AG10803 (cell line): Measurements from ENCODE around the gene SMOC2.
"Not testable (repeated sequence)": the region's sequence is repeated elsewhere in the genome, so short reads cannot be mapped to it uniquely, and the experiment has no call there.

Experiments
- DNase-seq: peaks from one replicate; pipeline ENCODE4 v3.0.0; 2010; ENCODE audit warnings: low read depth
- H3K4me3 ChIP-seq: 2 replicates; pipeline ENCODE4 v1.5.1; 2011; ENCODE audit warnings: mild to moderate bottlenecking, low read length, control low read depth
- CTCF ChIP-seq: conservative IDR thresholded peaks from 2 replicates; pipeline ENCODE4 v1.5.1; 2011; ENCODE audit warnings: mild to moderate bottlenecking, low read length, control low read depth, inconsistent platforms

The SMOC2 gene

DNA sequence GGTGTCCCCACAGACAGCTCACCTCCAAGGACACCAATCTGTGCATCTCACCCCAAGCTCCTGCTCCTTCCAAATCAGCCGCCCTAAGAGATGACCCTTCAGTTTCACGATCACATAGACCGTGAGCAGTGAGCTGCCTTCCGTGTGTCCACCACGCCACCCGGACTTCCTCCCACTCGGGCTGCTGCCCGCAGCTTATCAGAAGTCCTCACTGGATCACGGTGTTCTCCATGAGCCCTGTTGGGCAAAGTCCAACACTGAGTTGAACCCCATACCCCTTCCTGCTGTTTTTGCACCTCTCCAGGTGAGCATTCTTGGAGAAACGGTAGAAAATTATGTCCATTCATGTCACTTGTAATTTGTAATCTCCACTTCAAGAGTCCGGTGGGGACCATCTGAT is 234.4 kb downstream of the SMOC2 start:
- no peak for DNase-seq
- no peak for TF ChIP-seq CTCF

GRCh38 chr6:168675933-168676551 is 235.1 kb downstream of the SMOC2 start:
- no peak overlapping the region for H3K4me3 ChIP-seq
- no peak for TF ChIP-seq CTCF
- no peak for DNase-seq

More for the DNA sequence above, 234.4 kb downstream of the SMOC2 start:
- H3K4me3 ChIP-seq = no peak overlapping the region

- no peak for TF ChIP-seq CTCF
- no peak for DNase-seq
These were observed 235.8 kb downstream of the SMOC2 start for GRCh38 chr6:168676552-168677322.

GRCh38 chr6:168677323-168677781 is 236.4 kb downstream of the SMOC2 start:
- DNase-seq, H3K4me3 ChIP-seq: not testable (repeated sequence)

More at GRCh38 chr6:168676552-168677322, 235.8 kb downstream of the SMOC2 start:
- no peak overlapping the region for H3K4me3 ChIP-seq

GRCh38 chr6:168678077-168678476 is 237.1 kb downstream of the SMOC2 start:
- no peak overlapping the region for H3K4me3 ChIP-seq
- DNase-seq = no peak
- no peak for TF ChIP-seq CTCF

DNA sequence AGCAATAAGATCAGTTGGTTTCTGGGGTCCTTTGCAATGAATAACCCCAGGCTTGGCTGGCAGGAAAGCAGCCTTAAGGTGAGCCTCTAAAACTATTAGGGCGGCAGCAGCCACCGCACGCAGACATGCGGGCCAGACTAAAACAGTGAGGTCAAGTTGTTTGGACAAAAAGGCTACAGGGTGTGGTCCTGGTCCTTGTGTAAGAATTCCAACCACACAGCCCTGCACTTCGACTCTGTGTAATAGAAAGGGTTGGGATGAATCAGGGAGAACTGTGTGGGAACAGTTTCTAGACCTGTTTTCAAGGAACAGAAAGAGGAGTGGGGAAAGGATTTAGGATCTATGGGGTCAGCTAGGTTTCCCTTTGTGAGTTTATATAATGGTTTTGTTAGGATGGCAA is 237.6 kb downstream of the SMOC2 start:
- H3K4me3 ChIP-seq = no peak overlapping the region
- TF ChIP-seq CTCF = no peak
- no peak for DNase-seq

DNA sequence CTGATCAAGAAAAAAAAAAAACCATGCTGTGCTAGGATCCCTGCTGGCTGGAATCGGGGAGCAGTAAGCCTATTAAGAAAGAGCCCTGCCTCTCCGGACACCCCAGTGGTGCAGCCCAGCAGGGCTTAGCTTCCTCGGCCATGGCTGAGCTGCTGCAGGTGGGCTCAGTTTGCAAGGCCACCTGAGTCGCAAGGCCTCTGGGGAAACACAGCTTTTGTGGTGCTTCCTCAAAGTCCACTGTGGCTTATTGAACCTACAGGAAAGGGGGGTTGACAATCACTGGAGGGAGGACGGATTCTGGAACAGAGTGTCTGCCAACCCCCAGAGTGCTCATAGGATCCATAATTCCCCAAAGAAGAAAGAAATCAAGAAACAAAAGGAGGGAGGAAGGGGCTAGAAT is 240.8 kb downstream of the SMOC2 start:
- no peak for DNase-seq
- no peak for TF ChIP-seq CTCF
- H3K4me3 ChIP-seq = no peak overlapping the region
